Measurements from ENCODE around the gene PINLYP. TPM values are rescaled to one million over a fixed set of nuclear protein-coding genes. Genes with fewer than 3 reads are reported as not detected.
A peak's percentile ranks its signal among the peaks of the same experiment; 100 is the strongest.

PINLYP gene
- total and polyA plus RNA-seq, 9 of the 15 experiments (the other 6 are each of a cell fraction or from before 2014, with no cell fraction given), result 1.00 to 6.7 (median 2.2) TPM

DNA sequence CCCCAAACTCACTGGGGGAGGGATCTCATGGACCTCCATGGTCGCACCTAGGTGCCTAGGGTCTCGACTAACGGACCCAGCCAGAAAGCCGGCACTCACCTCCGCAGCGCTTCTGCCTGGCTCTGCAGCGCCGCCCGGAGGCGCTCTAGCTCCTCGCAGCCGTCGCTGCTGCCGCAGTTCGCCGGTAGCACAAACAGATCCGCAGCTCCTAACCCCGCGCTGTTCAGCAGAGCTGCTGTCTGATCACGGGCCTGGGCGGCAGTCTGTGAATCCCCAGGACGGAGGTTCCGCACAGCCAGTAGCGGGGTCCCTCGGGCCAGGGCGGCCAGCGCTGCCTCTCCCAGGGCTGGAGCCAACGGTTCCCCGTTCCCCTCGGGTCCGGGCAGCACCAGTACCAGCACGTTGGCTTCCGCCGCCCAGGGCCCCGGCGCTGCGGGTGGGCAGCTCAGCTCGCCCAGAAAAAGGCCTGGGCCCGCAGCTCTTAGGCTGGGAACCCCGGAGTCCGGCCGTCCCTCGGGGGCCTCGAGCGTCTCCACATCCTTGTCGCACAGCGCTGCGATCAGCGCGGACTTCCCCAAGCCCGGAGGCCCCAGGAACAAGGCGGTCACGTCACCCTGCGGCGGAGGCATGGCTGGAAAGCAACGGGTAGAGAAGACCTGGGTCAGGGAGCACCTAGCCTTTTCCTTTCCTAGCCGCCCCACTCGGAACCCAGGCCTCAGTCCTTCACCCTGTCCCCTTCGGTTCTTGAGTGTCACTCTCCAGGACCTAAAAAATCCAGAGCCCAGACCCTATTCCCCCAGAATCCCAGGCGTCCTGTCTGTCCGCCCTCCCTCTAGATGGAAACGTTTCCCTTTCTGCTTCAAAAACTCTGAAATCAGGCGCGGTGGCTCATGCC lies 19.4 kb downstream of the PINLYP start:
- Histone ChIP-seq H3K36me3 (ENCODE audit: control insufficient read depth, insufficient read depth, low read length) (peaks cover 44% of the 10 kb centered on the region; the same call in 2 of the 3 replicates), H3K4me3 (peak overlapping the region; percentile 76), H3K79me2 (ENCODE audit: control insufficient read depth, insufficient read depth, low read length) (peaks cover 41% of the 10 kb centered on the region), H3K4me2 (ENCODE audit: insufficient read depth, low read length) (peak overlapping the region; percentile 75), H3K9me3 (replicated peaks; ENCODE audit: control insufficient read depth, insufficient read depth, low read depth, low read length) (no peaks in the 10 kb centered on the region), H4K20me1 (replicated peaks; ENCODE audit: control insufficient read depth, insufficient read depth, low read length) (no peaks in the 10 kb centered on the region), H3K27ac (ENCODE audit: extremely low read depth, low read depth, low read length) (peak overlapping the region; percentile 81), H3K4me1 (replicated peaks in 1 of 2; ENCODE audit: control insufficient read depth in 2 of 2, insufficient read depth in 2 of 2, low read length in 2 of 2) (peaks cover 15 to 47% of the 10 kb centered on the region in 2 experiments; a peak in 4 of 5 replicates), H2AFZ (ENCODE audit: low read depth, low read length) (peak overlapping the region; percentile 75), H3K9ac (ENCODE audit: insufficient read depth in 1 of 2, low read depth in 2 of 2, low read length in 2 of 2) (peak overlapping the region; percentile 76 to 97), H3K9me1 (ENCODE audit: control insufficient read depth, insufficient read depth, low read length) (no peaks in the 10 kb centered on the region), H3K27me3 (ENCODE audit: control insufficient read depth in 2 of 2, insufficient read depth in 2 of 2, low read length in 2 of 2) (no peaks in the 10 kb centered on the region)
- intact Hi-C loops (cut with micrococcal nuclease) (no loop called here), in situ Hi-C loops (cut with MboI) (no loop called here)
- ChIA-PET CTCF (ENCODE audit: low intra/inter-chr PET ratio) (interaction anchor here (1.0 to 1.9 kb wide), 3 partner anchors 30 to 147 kb away, joined by 3 to 9 read pairs (median 6); no protein-coding TSS in a partner anchor), POLR2A (interaction anchor here (0.6 to 5.6 kb wide), 8 partner anchors 7 to 1406 kb away, joined by 3 to 60 read pairs (median 4); partner anchors contain the start of genes RELB and SRRM5)
- BruUV-seq (replicated peaks), result no TSS peak
- FAIRE-seq (peak; percentile 75), DNase-seq (ENCODE audit: extremely low read depth in 1 of 4, low spot score in 3 of 4) (peak; percentile 47 to 79 (median 52)), ATAC-seq (peak; percentile 81)
- 15% methylated on average over 51 of the region's 64 CpGs for WGBS (ENCODE audit: insufficient coverage, low coverage, missing lambda C conversion rate)
- TF ChIP-seq RBM15 (IDR thresholded peaks at IDR 0.05; ENCODE audit: insufficient read depth, low read length), result no peak
- TF ChIP-seq SUPT5H (IDR thresholded peaks at IDR 0.05), result no peak
- no peak for TF ChIP-seq HDGF (IDR thresholded peaks at IDR 0.05)
- TF ChIP-seq, protein P1, sequence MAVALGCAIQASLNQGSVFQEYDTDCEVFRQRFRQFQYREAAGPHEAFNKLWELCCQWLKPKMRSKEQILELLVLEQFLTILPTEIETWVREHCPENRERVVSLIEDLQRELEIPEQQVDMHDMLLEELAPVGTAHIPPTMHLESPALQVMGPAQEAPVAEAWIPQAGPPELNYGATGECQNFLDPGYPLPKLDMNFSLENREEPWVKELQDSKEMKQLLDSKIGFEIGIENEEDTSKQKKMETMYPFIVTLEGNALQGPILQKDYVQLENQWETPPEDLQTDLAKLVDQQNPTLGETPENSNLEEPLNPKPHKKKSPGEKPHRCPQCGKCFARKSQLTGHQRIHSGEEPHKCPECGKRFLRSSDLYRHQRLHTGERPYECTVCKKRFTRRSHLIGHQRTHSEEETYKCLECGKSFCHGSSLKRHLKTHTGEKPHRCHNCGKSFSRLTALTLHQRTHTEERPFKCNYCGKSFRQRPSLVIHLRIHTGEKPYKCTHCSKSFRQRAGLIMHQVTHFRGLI (CRISPR knock-in tag; IDR thresholded peaks at IDR 0.05), result no peak
- TF ChIP-seq SMARCA4 (IDR thresholded peaks at IDR 0.05), result no peak
- TF ChIP-seq ILK (tag; IDR thresholded peaks at IDR 0.05; ENCODE audit: borderline replicate concordance, low read depth), result no peak
- TF ChIP-seq TCF7 (IDR thresholded peaks at IDR 0.05; ENCODE audit: borderline replicate concordance), result no peak
- TF ChIP-seq FOXA1 (IDR thresholded peaks at IDR 0.05; ENCODE audit: borderline replicate concordance), result no peak
- no peak for TF ChIP-seq SIX5 (IDR thresholded peaks at IDR 0.05; ENCODE audit: borderline replicate concordance in 1 of 2, insufficient read depth in 1 of 2, low read depth in 1 of 2, low read length in 2 of 2)
- TF ChIP-seq, protein P2, sequence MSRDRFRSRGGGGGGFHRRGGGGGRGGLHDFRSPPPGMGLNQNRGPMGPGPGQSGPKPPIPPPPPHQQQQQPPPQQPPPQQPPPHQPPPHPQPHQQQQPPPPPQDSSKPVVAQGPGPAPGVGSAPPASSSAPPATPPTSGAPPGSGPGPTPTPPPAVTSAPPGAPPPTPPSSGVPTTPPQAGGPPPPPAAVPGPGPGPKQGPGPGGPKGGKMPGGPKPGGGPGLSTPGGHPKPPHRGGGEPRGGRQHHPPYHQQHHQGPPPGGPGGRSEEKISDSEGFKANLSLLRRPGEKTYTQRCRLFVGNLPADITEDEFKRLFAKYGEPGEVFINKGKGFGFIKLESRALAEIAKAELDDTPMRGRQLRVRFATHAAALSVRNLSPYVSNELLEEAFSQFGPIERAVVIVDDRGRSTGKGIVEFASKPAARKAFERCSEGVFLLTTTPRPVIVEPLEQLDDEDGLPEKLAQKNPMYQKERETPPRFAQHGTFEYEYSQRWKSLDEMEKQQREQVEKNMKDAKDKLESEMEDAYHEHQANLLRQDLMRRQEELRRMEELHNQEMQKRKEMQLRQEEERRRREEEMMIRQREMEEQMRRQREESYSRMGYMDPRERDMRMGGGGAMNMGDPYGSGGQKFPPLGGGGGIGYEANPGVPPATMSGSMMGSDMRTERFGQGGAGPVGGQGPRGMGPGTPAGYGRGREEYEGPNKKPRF (IDR thresholded peaks at IDR 0.05; ENCODE audit: low read depth, low read length), result no peak
- no peak for TF ChIP-seq ADNP (tag; IDR thresholded peaks at IDR 0.05)
- TF ChIP-seq STAT5B (CRISPR knock-in tag; IDR thresholded peaks at IDR 0.05), result no peak
- TF ChIP-seq KDM4B (IDR thresholded peaks at IDR 0.05; ENCODE audit: borderline replicate concordance in 2 of 2, low read depth in 1 of 2), result no peak
- TF ChIP-seq PCBP2 (IDR thresholded peaks at IDR 0.05; ENCODE audit: low read depth, low read length, poor library complexity, severe bottlenecking), result no peak
- peak; percentile 55 for TF ChIP-seq FIP1L1 (IDR thresholded peaks at IDR 0.05; ENCODE audit: low read depth, low read length, poor library complexity, severe bottlenecking)
- TF ChIP-seq ZFP30 (CRISPR knock-in tag; IDR thresholded peaks at IDR 0.05; ENCODE audit: borderline replicate concordance), result no peak
- no peak for TF ChIP-seq PHTF2 (CRISPR knock-in tag; IDR thresholded peaks at IDR 0.05)
- no peak for TF ChIP-seq POLR2B (IDR thresholded peaks at IDR 0.05; ENCODE audit: low read depth, partially characterized antibody)

Data from K562 (cell line).